ENCODE data around the gene PDSS2. TPM values are rescaled to one million over a fixed set of nuclear protein-coding genes. Genes with fewer than 3 reads are reported as not detected.

Gene PDSS2
- total RNA-seq, 4 donors from 2014 or later = 6.5 to 12.2 (median 9.0) TPM

GRCh38 chr6:107386904-107387303 is 72.5 kb downstream of the PDSS2 start:
- WGBS, 2 donors (ENCODE audit: low coverage in 1 of 2) = 100% methylated on average over 1 to 2 of the region's 2 CpGs
- Histone ChIP-seq H3K4me1 (no peaks in the 10 kb centered on the region), H3K27me3 (no peaks in the 10 kb centered on the region), H3K9me3 (no peaks in the 10 kb centered on the region), H3K27ac (no peak overlapping the region), H3K36me3 (no peaks in the 10 kb centered on the region), H3K4me3 (no peak overlapping the region)
- TF ChIP-seq POLR2AphosphoS5 (IDR thresholded peaks at IDR 0.05) = no peak
- TF ChIP-seq, protein P1, sequence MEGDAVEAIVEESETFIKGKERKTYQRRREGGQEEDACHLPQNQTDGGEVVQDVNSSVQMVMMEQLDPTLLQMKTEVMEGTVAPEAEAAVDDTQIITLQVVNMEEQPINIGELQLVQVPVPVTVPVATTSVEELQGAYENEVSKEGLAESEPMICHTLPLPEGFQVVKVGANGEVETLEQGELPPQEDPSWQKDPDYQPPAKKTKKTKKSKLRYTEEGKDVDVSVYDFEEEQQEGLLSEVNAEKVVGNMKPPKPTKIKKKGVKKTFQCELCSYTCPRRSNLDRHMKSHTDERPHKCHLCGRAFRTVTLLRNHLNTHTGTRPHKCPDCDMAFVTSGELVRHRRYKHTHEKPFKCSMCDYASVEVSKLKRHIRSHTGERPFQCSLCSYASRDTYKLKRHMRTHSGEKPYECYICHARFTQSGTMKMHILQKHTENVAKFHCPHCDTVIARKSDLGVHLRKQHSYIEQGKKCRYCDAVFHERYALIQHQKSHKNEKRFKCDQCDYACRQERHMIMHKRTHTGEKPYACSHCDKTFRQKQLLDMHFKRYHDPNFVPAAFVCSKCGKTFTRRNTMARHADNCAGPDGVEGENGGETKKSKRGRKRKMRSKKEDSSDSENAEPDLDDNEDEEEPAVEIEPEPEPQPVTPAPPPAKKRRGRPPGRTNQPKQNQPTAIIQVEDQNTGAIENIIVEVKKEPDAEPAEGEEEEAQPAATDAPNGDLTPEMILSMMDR (IDR thresholded peaks at IDR 0.05) = no peak
- no peak for ATAC-seq

DNA sequence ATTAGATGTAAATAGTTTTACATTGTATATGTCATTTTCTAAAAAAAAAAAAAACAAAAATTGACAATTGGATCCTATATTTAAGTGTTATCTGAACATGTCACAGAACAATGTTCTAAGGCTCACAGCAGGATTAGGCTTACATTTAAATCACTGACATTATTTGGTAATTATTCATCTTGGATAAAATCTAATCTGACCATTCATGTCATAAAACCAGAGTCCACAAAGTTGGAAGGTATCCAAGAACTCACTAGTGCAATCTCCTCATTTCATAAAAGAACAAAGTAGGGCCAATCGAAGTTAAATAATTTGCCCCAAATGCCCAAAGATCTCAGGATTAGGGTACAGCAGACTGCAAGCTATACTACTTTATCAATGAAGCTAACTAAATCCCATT is 73.0 kb downstream of the PDSS2 start:
- Histone ChIP-seq H3K27ac (no peak overlapping the region), H3K4me3 (no peak overlapping the region), H3K4me1 (no peaks in the 10 kb centered on the region), H3K36me3 (no peaks in the 10 kb centered on the region), H3K9me3 (no peaks in the 10 kb centered on the region), H3K27me3 (no peaks in the 10 kb centered on the region)
- WGBS, 2 donors (ENCODE audit: low coverage in 1 of 2) = 54 to 63% methylated on average over 1 of the region's 1 CpG
- ATAC-seq = no peak
- TF ChIP-seq POLR2A (IDR thresholded peaks at IDR 0.05) = no peak
- TF ChIP-seq, protein P1 (IDR thresholded peaks at IDR 0.05) = no peak
- no peak for TF ChIP-seq EP300 (IDR thresholded peaks at IDR 0.05)
- no peak for TF ChIP-seq POLR2AphosphoS5 (IDR thresholded peaks at IDR 0.05)

DNA sequence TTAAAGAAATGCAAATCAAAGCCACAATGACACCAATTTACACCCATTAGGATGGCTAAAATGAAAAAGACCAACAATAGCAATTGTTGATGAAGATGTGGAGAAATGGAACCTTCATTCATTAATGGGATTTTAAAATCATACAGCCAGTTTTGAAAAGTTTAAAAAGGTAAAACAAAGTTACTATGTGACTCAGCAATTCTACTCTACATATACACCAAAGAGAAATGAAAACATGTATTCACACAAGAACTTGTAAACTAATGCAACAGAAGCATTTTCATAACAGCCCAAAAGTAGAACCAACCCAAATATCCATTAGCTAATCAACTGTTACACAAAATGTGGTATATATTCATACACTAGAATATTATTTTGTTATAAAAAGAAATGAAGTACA is 75.7 kb downstream of the PDSS2 start:
- no peak for ATAC-seq
- Histone ChIP-seq H3K4me3 (no peak overlapping the region), H3K27ac (no peak overlapping the region), H3K27me3 (no peaks in the 10 kb centered on the region), H3K9me3 (no peaks in the 10 kb centered on the region), H3K4me1 (no peaks in the 10 kb centered on the region), H3K36me3 (no peaks in the 10 kb centered on the region)
- TF ChIP-seq POLR2AphosphoS5 (IDR thresholded peaks at IDR 0.05) = no peak
- TF ChIP-seq POLR2A (IDR thresholded peaks at IDR 0.05) = no peak
- TF ChIP-seq EP300 (IDR thresholded peaks at IDR 0.05) = no peak
- TF ChIP-seq, protein P1 (IDR thresholded peaks at IDR 0.05) = no peak

DNA sequence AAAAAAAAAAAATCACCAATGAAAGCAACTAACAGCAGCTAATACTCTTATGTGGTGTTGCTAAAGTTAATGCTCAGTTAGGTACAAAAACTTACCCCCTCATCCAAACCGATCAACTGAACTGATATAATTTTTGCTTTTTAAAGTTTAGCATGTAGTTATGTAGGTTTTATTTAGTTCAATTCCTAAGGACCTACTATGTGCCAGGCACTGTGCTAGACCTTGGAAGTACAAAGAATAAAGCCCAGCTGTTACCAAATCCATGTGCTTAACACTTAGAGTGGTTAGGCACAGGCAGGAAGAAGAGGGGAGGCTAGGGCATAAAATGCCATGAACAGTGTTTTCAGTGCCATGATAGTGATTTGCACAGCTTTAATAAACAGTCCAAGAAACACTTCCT is 85.1 kb downstream of the PDSS2 start:
- Histone ChIP-seq H3K27ac (no peak overlapping the region), H3K9me3 (no peaks in the 10 kb centered on the region), H3K36me3 (no peaks in the 10 kb centered on the region), H3K4me3 (no peak overlapping the region), H3K27me3 (no peaks in the 10 kb centered on the region), H3K4me1 (no peaks in the 10 kb centered on the region)
- WGBS, 2 donors (ENCODE audit: low coverage in 1 of 2) = 91 to 93% methylated on average over 1 of the region's 1 CpG
- TF ChIP-seq POLR2A (IDR thresholded peaks at IDR 0.05) (no peak), POLR2AphosphoS5 (IDR thresholded peaks at IDR 0.05) (no peak), EP300 (IDR thresholded peaks at IDR 0.05) (no peak)
- TF ChIP-seq, protein P1 (IDR thresholded peaks at IDR 0.05) = no peak
- no peak for ATAC-seq

- TF ChIP-seq, protein P1 (IDR thresholded peaks at IDR 0.05) = no peak
- no peak for TF ChIP-seq POLR2AphosphoS5 (IDR thresholded peaks at IDR 0.05)
- no peak for TF ChIP-seq EP300 (IDR thresholded peaks at IDR 0.05)
- no peak for TF ChIP-seq POLR2A (IDR thresholded peaks at IDR 0.05)
- Histone ChIP-seq H3K4me3 (no peak overlapping the region), H3K4me1 (no peaks in the 10 kb centered on the region), H3K27ac (no peak overlapping the region), H3K36me3 (no peaks in the 10 kb centered on the region), H3K27me3 (no peaks in the 10 kb centered on the region), H3K9me3 (no peaks in the 10 kb centered on the region)
- 50 to 100% methylated on average over 1 of the region's 1 CpG for WGBS, 2 donors (ENCODE audit: low coverage in 1 of 2)
- no peak for ATAC-seq
These were observed 89.9 kb downstream of the PDSS2 start for GRCh38 chr6:107369493-107369892.

Measured in gastroesophageal sphincter (tissue), 4 donors.